K562 (cell line): ENCODE data around the gene GRIK5. TPM values are rescaled to one million over a fixed set of nuclear protein-coding genes. Genes with fewer than 3 reads are reported as not detected.

ENCODE experiments used
- ATAC-seq: fragments of 200-7000 bp; cut with Tn5 transposase; 3 replicates; pipeline ENCODE4 v1.9.1; 2020; ENCODE audit warnings: moderate library complexity
- BruUV-seq: library from RNA; stranded (reverse); fragments of 400-500 nt; replicated peaks from 2 replicates; lab custom pipeline; 2021; lab: Mats Ljungman, UMichigan
- CTCF ChIA-PET: fragments of 300-600 bp; formaldehyde crosslinking; extraction: SDS; loops from one replicate; lab custom pipeline; 2021; ENCODE audit warnings: low intra/inter-chr PET ratio; lab: Yijun Ruan, JAX
- POLR2A ChIA-PET: fragments of 300-600, 350-650 bp; sonication (Branson Sonifier 250); formaldehyde crosslinking; extraction: SDS; loops from one replicate; lab custom pipeline; 2021; ENCODE audit warnings: antibody characterized with exemption, inconsistent platforms; lab: Yijun Ruan, JAX
- DNase-seq, 4 experiments: peaks; one replicate each; pipeline versions ENCODE4 v3.0.0 to v3.0.0-alpha.2; 2011 to 2018; ENCODE audit warnings: low spot score in 3 of 4, mixed read lengths in 3 of 4; ENCODE audit errors: extremely low read depth in 1 of 4
- FAIRE-seq: peaks from 2 replicates; lab custom pipeline; 2011; peaks lifted over from hg19 to GRCh38; lab: Jason Lieb, UNC
- H2AFZ ChIP-seq: 2 replicates; pipeline ENCODE4 v1.6.0; 2011; ENCODE audit warnings: low read depth, low read length, control low read depth, inconsistent platforms
- H3K27ac ChIP-seq: fragments of 200-600 bp; 3 replicates; pipeline ENCODE4 v1.8.0; 2011; ENCODE audit warnings: low read depth, mild to moderate bottlenecking, control low read depth, inconsistent platforms, low read length, moderate library complexity, mixed read lengths; ENCODE audit errors: extremely low read depth
- H3K27me3 ChIP-seq, 2 experiments: fragments of 300-600 bp in 1 of 2; 2 replicates in 1 of 2; 3 replicates in 1 of 2; pipeline versions ENCODE4 v1.6.0 to v1.8.0; 2011; ENCODE audit warnings: inconsistent platforms in 2 of 2, low read length in 2 of 2, mild to moderate bottlenecking in 1 of 2, mixed read lengths in 1 of 2, moderate library complexity in 1 of 2; ENCODE audit not compliant: control insufficient read depth in 2 of 2, insufficient read depth in 2 of 2
- H3K36me3 ChIP-seq: fragments of 300-600 bp; 3 replicates; pipeline ENCODE4 v1.8.0; 2011; ENCODE audit warnings: mild to moderate bottlenecking, low read length, inconsistent platforms; ENCODE audit not compliant: control insufficient read depth, insufficient read depth
- H3K4me1 ChIP-seq, 2 experiments: fragments of 200-600 bp in 1 of 2; replicated peaks in 1 of 2; 2 replicates in 1 of 2; 3 replicates in 1 of 2; pipeline versions ENCODE4 v1.5.1 to v1.8.0; 2011; ENCODE audit warnings: inconsistent platforms in 2 of 2, low read length in 2 of 2, mild to moderate bottlenecking in 1 of 2, mixed read lengths in 1 of 2, moderate library complexity in 1 of 2; ENCODE audit not compliant: control insufficient read depth in 2 of 2, insufficient read depth in 2 of 2
- H3K4me2 ChIP-seq: 2 replicates; pipeline ENCODE4 v1.6.1; 2011; ENCODE audit warnings: low read length, control low read depth, inconsistent platforms, mixed read lengths; ENCODE audit not compliant: insufficient read depth
- H3K4me3 ChIP-seq: fragments of 200-600 bp; sonication (generic), shearing (Covaris generic); 2 replicates; pipeline ENCODE4 v1.5.1; 2016; ENCODE audit warnings: control low read depth, inconsistent platforms
- H3K79me2 ChIP-seq: fragments of 200-600 bp; 3 replicates; pipeline ENCODE4 v1.8.0; 2011; ENCODE audit warnings: low read length, inconsistent platforms; ENCODE audit not compliant: control insufficient read depth, insufficient read depth
- H3K9ac ChIP-seq, 2 experiments: 2 replicates each; pipeline versions ENCODE4 v1.6.0 to v1.6.1; 2011; ENCODE audit warnings: low read depth in 2 of 2, low read length in 2 of 2, control low read depth in 1 of 2, inconsistent platforms in 1 of 2, mild to moderate bottlenecking in 1 of 2, mixed read lengths in 1 of 2; ENCODE audit not compliant: insufficient read depth in 1 of 2
- H3K9me1 ChIP-seq: one replicate; pipeline ENCODE4 v1.6.0; 2011; ENCODE audit warnings: inconsistent platforms, mild to moderate bottlenecking, low read length, moderate library complexity; ENCODE audit not compliant: control insufficient read depth, insufficient read depth
- H3K9me3 ChIP-seq: replicated peaks from 2 replicates; pipeline ENCODE4 v1.5.1; 2011; ENCODE audit warnings: low read depth, low read length, inconsistent platforms; ENCODE audit not compliant: control insufficient read depth, insufficient read depth
- H4K20me1 ChIP-seq: replicated peaks from 2 replicates; pipeline ENCODE4 v1.6.1; 2011; ENCODE audit warnings: low read length, inconsistent platforms, mixed read lengths; ENCODE audit not compliant: control insufficient read depth, insufficient read depth
- BDP1 ChIP-seq: IDR thresholded peaks from 3 replicates; pipeline ENCODE4 v1.6.1; 2011; ENCODE audit not compliant: insufficient read length, insufficient read depth
- DLX4 ChIP-seq: fragments of 250-450 bp; sonication (Bioruptor Pico); IDR thresholded peaks from 2 replicates; pipeline ENCODE4 v1.6.1; 2021; ENCODE audit warnings: mild to moderate bottlenecking
- PRDM10 ChIP-seq: fragments of 450-650 bp; IDR thresholded peaks from 2 replicates; pipeline ENCODE4 v1.6.1; 2018; ENCODE audit not compliant: partially characterized antibody
- PTBP1 ChIP-seq: fragments of 200-400 bp; formaldehyde crosslinking; IDR thresholded peaks from 2 replicates; pipeline ENCODE4 v1.6.1; 2017; ENCODE audit warnings: low read depth, low read length
- WGBS: fragments of 100-300 bp; shearing (Covaris generic); methylation state at CpG from one replicate; pipeline ENCODE4 v1.1.6; 2016; ENCODE audit warnings: low coverage, mixed read lengths; ENCODE audit not compliant: insufficient coverage; ENCODE audit errors: missing lambda C conversion rate; 5-methylcytosine and 5-hydroxymethylcytosine counted together
- in situ Hi-C: fragments of 300-500 bp; cut with MboI; formaldehyde crosslinking; loops from 4 replicates; pipeline ENCODE4 v1.15.0; 2018; ENCODE audit warnings: inconsistent platforms, mixed read lengths
- intact Hi-C: fragments of 100-400 bp; cut with micrococcal nuclease; formaldehyde crosslinking; loops from 2 replicates; pipeline ENCODE4 v1.14.2; 2022
- polyA plus RNA-seq, 8 experiments: library from polyadenylated mRNA; depleted of rRNA in 4 of 8; stranded (reverse) in 5 of 8; unstranded in 3 of 8; fragments of >200 nt; fragmentation: Nextera tagmentation in 2 of 8; fragmentation: Illumina TruSeq in 1 of 8; extraction: Ambion mirVana in 2 of 8; extraction: Trizol in 1 of 8; gene quantifications; 2 replicates each; pipeline versions ENCODE4 v1.2.1 to v1.2.3, GENCODE V29; 2011 to 2014; ENCODE audit warnings: inconsistent platforms in 1 of 8, missing spikeins in 1 of 8
- total RNA-seq, 7 experiments: library from RNA; depleted of rRNA in 6 of 7; stranded (reverse); fragments of >200 nt in 6 of 7; fragmentation: Illumina TruSeq in 2 of 7; extraction: Trizol in 2 of 7; gene quantifications; 2 replicates each; pipeline versions ENCODE4 v1.2.1 to v1.2.3, GENCODE V29; 2011 to 2021; ENCODE audit warnings: low replicate concordance in 1 of 7
- TF ChIP-seq, protein P1 (sequence below), 2 experiments: fragments of 450-650 bp in 1 of 2; sonication (generic) in 1 of 2; formaldehyde crosslinking; conservative IDR thresholded peaks; 2 replicates each; pipeline versions ENCODE4 v1.4.0 to v1.8.1; 2020 to 2022; ENCODE audit warnings: mild to moderate bottlenecking in 1 of 2, missing genetic modification reagents in 1 of 2
- TF ChIP-seq, protein P2 (sequence below): fragments of 450-650 bp; IDR thresholded peaks from 2 replicates; pipeline ENCODE4 v1.6.1; 2016; ENCODE audit warnings: borderline replicate concordance

The GRIK5 gene
- total and polyA plus RNA-seq, 9 of the 15 experiments (the other 6 are each of a cell fraction or from before 2014, with no cell fraction given): 0.04 to 0.55 (median 0.27) TPM; not detected in 2

GRCh38 chr19:41969772-41970458, 100.1 kb downstream of the GRIK5 start:
- in situ Hi-C loops: no loop called here
- CTCF ChIA-PET: no interaction called here

More at GRCh38 chr19:41969772-41970458, 100.1 kb downstream of the GRIK5 start:
- DNase-seq (no peak), ATAC-seq (no peak), FAIRE-seq (no peak)
- intact Hi-C loops: no loop called here
- no peak overlapping the region for H2AFZ ChIP-seq
- peaks cover 10% of the 10 kb centered on the region for H4K20me1 ChIP-seq
- no peak overlapping the region for H3K27ac ChIP-seq
- no peak overlapping the region for H3K4me3 ChIP-seq
- no peak overlapping the region for H3K9ac ChIP-seq
- no TSS peak for BruUV-seq
- POLR2A ChIA-PET: no interaction called here
- H3K36me3 ChIP-seq: no peaks in the 10 kb centered on the region
- TF ChIP-seq PRDM10: peak; percentile 76
- TF ChIP-seq PTBP1: no peak
- TF ChIP-seq, protein P1, sequence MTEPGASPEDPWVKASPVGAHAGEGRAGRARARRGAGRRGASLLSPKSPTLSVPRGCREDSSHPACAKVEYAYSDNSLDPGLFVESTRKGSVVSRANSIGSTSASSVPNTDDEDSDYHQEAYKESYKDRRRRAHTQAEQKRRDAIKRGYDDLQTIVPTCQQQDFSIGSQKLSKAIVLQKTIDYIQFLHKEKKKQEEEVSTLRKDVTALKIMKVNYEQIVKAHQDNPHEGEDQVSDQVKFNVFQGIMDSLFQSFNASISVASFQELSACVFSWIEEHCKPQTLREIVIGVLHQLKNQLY (CRISPR knock-in tag; conservative IDR thresholded peaks at IDR 0.05): no peak
- TF ChIP-seq, protein P2, sequence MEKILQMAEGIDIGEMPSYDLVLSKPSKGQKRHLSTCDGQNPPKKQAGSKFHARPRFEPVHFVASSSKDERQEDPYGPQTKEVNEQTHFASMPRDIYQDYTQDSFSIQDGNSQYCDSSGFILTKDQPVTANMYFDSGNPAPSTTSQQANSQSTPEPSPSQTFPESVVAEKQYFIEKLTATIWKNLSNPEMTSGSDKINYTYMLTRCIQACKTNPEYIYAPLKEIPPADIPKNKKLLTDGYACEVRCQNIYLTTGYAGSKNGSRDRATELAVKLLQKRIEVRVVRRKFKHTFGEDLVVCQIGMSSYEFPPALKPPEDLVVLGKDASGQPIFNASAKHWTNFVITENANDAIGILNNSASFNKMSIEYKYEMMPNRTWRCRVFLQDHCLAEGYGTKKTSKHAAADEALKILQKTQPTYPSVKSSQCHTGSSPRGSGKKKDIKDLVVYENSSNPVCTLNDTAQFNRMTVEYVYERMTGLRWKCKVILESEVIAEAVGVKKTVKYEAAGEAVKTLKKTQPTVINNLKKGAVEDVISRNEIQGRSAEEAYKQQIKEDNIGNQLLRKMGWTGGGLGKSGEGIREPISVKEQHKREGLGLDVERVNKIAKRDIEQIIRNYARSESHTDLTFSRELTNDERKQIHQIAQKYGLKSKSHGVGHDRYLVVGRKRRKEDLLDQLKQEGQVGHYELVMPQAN: no peak
- no peak for TF ChIP-seq BDP1
- no peak for TF ChIP-seq DLX4
- H3K79me2 ChIP-seq: no peaks in the 10 kb centered on the region
- no peaks in the 10 kb centered on the region for H3K9me1 ChIP-seq
- no peak overlapping the region for H3K4me2 ChIP-seq
- H3K4me1 ChIP-seq: peaks cover 0 to 18% of the 10 kb centered on the region in 2 experiments; a peak in 2 of 5 replicates
- 17% methylated on average over 19 of the region's 19 CpGs for WGBS
- H3K9me3 ChIP-seq: no peaks in the 10 kb centered on the region
- H3K27me3 ChIP-seq: peaks cover 43 to 75% of the 10 kb centered on the region in 2 experiments
